NCI-H1436 treated with DMSO at 0.1 percent for 48 hours (cell line): ENCODE measurements around the gene XIRP2.

Experiments
- DNase-seq: peaks from one replicate; lab custom pipeline; 2025; lab: John Stamatoyannopoulos, UW

Gene XIRP2

GRCh38 chr2:167293172-167293781, 405.0 kb downstream of the XIRP2 start:
- DNase-seq: no peak

- no peak for DNase-seq
Observed at GRCh38 chr2:167293943-167294775, 405.9 kb downstream of the XIRP2 start.

- DNase-seq: no peak
Observed at GRCh38 chr2:167294776-167295140, 406.5 kb downstream of the XIRP2 start.

- DNase-seq: no peak
Observed at GRCh38 chr2:167297292-167297691, 409.0 kb downstream of the XIRP2 start.

- no peak for DNase-seq
Observed at GRCh38 chr2:167298017-167298416, 409.7 kb downstream of the XIRP2 start.
